HG03045 (cell line): ENCODE results near the gene GSG1.

Experiments used
- ATAC-seq: cut with Tn5 transposase; IDR thresholded peaks from one replicate; pipeline ENCODE4 v1.9.1; 2021; ENCODE audit warnings: mild to moderate bottlenecking, moderate library complexity; ENCODE audit not compliant: unreplicated experiment

Gene GSG1

GRCh38 chr12:13120413-13120812, 16.9 kb upstream of the GSG1 start:
- no peak for ATAC-seq

- no peak for ATAC-seq
Measured at GRCh38 chr12:13119826-13120225, 16.4 kb upstream of the GSG1 start.

GRCh38 chr12:13117029-13117428, 13.6 kb upstream of the GSG1 start:
- no peak for ATAC-seq

- no peak for ATAC-seq
Measured at GRCh38 chr12:13116259-13116658, 12.8 kb upstream of the GSG1 start.

GRCh38 chr12:13114251-13115052, 11.0 kb upstream of the GSG1 start:
- no peak for ATAC-seq

- ATAC-seq: no peak
Measured at GRCh38 chr12:13112968-13113367, 9.5 kb upstream of the GSG1 start.

GRCh38 chr12:13106666-13107065, 3.2 kb upstream of the GSG1 start:
- ATAC-seq: no peak

GRCh38 chr12:13105781-13106180, 2.3 kb upstream of the GSG1 start:
- no peak for ATAC-seq

GRCh38 chr12:13104409-13104808, 942 bp upstream of the GSG1 start:
- ATAC-seq: no peak

GRCh38 chr12:13102461-13103195, 839 bp downstream of the GSG1 start:
- ATAC-seq: no peak

- no peak for ATAC-seq
Measured at GRCh38 chr12:13101821-13102375, 1.6 kb downstream of the GSG1 start.

GRCh38 chr12:13100882-13101769, 2.3 kb downstream of the GSG1 start:
- peak; percentile 95 for ATAC-seq

- no peak for ATAC-seq
Measured at GRCh38 chr12:13100605-13100881, 2.9 kb downstream of the GSG1 start.

- ATAC-seq: no peak
Measured at GRCh38 chr12:13099844-13100604, 3.4 kb downstream of the GSG1 start.

GRCh38 chr12:13099066-13099843, 4.2 kb downstream of the GSG1 start:
- ATAC-seq: no peak

GRCh38 chr12:13097491-13098011, 5.9 kb downstream of the GSG1 start:
- ATAC-seq: no peak

- no peak for ATAC-seq
Measured at GRCh38 chr12:13095266-13095995, 8.0 kb downstream of the GSG1 start.

GRCh38 chr12:13094367-13094766, 9.1 kb downstream of the GSG1 start:
- ATAC-seq: peak; percentile 38

GRCh38 chr12:13093848-13094220, 9.6 kb downstream of the GSG1 start:
- ATAC-seq: no peak
